Fibroblast of lung (primary cell): Measurements from ENCODE around the gene PARP3.

Source experiments
- CTCF ChIP-seq, 2 donors: IDR thresholded peaks in 1 of 2; conservative IDR thresholded peaks in 1 of 2; 1 replicate in 1 of 2; 2 replicates in 1 of 2; pipeline ENCODE4 v1.5.1; 2011 to 2012; ENCODE audit warnings: low read length in 2 of 2, control low read depth in 1 of 2, inconsistent platforms in 1 of 2, low read depth in 1 of 2, mild to moderate bottlenecking in 1 of 2
- EZH2 ChIP-seq: IDR thresholded peaks from 2 replicates; pipeline ENCODE4 v1.5.1; 2012; ENCODE audit warnings: low read length, control low read depth, mild to moderate bottlenecking; ENCODE audit errors: missing control alignments

GRCh38 chr3:51967384-51968169, 25.4 kb downstream of the PARP3 start, which contains the start of gene PCBP4:
- no peak for TF ChIP-seq CTCF (conservative IDR thresholded peaks at IDR 0.05 in 1 of 2, IDR thresholded peaks at IDR 0.05 in 1 of 2; ENCODE audit: low read depth in 1 of 2, low read length in 2 of 2)
- no peak for TF ChIP-seq EZH2
